Activated CD4-positive, alpha-beta T cell treated with anti-CD3 and anti-CD28 coated beads for 4 hours (primary cell): ENCODE data around the gene CDK17.
"Not testable (repeated sequence)": the region's sequence is repeated elsewhere in the genome, so short reads cannot be mapped to it uniquely, and the experiment has no call there.

ENCODE experiments used
- DNase-seq, 2 donors: peaks; one replicate each; pipeline ENCODE4 v3.0.0-alpha.2; 2020

The CDK17 gene

GRCh38 chr12:96383991-96384390 lies 16.2 kb downstream of the CDK17 start:
- DNase-seq = no peak

GRCh38 chr12:96383371-96383770 lies 16.9 kb downstream of the CDK17 start:
- no peak for DNase-seq

- DNase-seq = not testable (repeated sequence)
Measured at GRCh38 chr12:96379743-96380142, 20.5 kb downstream of the CDK17 start.

GRCh38 chr12:96378319-96378718 lies 21.9 kb downstream of the CDK17 start:
- DNase-seq = no peak

- no peak for DNase-seq
Measured at GRCh38 chr12:96376865-96377264, 23.4 kb downstream of the CDK17 start.

- no peak for DNase-seq
Measured at GRCh38 chr12:96375841-96376604, 24.2 kb downstream of the CDK17 start.

- no peak for DNase-seq
Measured at GRCh38 chr12:96375170-96375569, 25.1 kb downstream of the CDK17 start.

GRCh38 chr12:96371790-96372699 lies 28.2 kb downstream of the CDK17 start:
- no peak for DNase-seq

- no peak for DNase-seq
Measured at GRCh38 chr12:96371138-96371789, 29.0 kb downstream of the CDK17 start.

- no peak for DNase-seq
Measured at GRCh38 chr12:96368687-96369086, 31.6 kb downstream of the CDK17 start.

GRCh38 chr12:96368233-96368632 lies 32.0 kb downstream of the CDK17 start:
- no peak for DNase-seq

GRCh38 chr12:96366381-96366654 lies 33.9 kb downstream of the CDK17 start:
- DNase-seq = no peak

GRCh38 chr12:96365604-96366380 lies 34.4 kb downstream of the CDK17 start:
- DNase-seq = no peak

GRCh38 chr12:96364092-96364700 lies 36.0 kb downstream of the CDK17 start:
- DNase-seq = no peak

GRCh38 chr12:96361074-96361473 lies 39.2 kb downstream of the CDK17 start:
- no peak for DNase-seq

GRCh38 chr12:96360550-96360949 lies 39.7 kb downstream of the CDK17 start:
- no peak for DNase-seq

GRCh38 chr12:96359328-96359727 lies 40.9 kb downstream of the CDK17 start:
- DNase-seq = no peak

GRCh38 chr12:96356831-96357230 lies 43.4 kb downstream of the CDK17 start:
- no peak for DNase-seq

- no peak for DNase-seq
Measured at GRCh38 chr12:96354844-96355534, 45.2 kb downstream of the CDK17 start.

- DNase-seq = no peak
Measured at GRCh38 chr12:96354326-96354725, 45.9 kb downstream of the CDK17 start.

GRCh38 chr12:96352161-96352835 lies 47.9 kb downstream of the CDK17 start:
- DNase-seq = no peak
